RWPE2 (cell line): Measurements from ENCODE around the gene RPTOR.

Experiments used
- ATAC-seq: fragments of 200-7000 bp; cut with Tn5 transposase; 3 replicates; pipeline ENCODE4 v1.9.1; 2021; ENCODE audit warnings: low read depth
- DNase-seq: peaks from one replicate; pipeline ENCODE4 v3.0.0-alpha.2; 2020; ENCODE audit warnings: low spot score
- H3K27ac ChIP-seq: fragments of 450-650 bp; 2 replicates; pipeline ENCODE4 v1.5.1; 2017; ENCODE audit warnings: mild to moderate bottlenecking; ENCODE audit not compliant: poor library complexity, severe bottlenecking
- H3K27me3 ChIP-seq: fragments of 250-450 bp; sonication (Bioruptor Pico); 2 replicates; pipeline ENCODE4 v1.5.1; 2021; ENCODE audit warnings: mild to moderate bottlenecking, moderate library complexity; ENCODE audit not compliant: insufficient read depth, poor library complexity, severe bottlenecking
- H3K36me3 ChIP-seq: fragments of 250-450 bp; sonication (Bioruptor Pico); 2 replicates; pipeline ENCODE4 v1.5.1; 2020; ENCODE audit warnings: low read depth, mild to moderate bottlenecking, moderate library complexity
- H3K4me1 ChIP-seq: fragments of 250-450 bp; sonication (Bioruptor Pico); 2 replicates; pipeline ENCODE4 v1.5.1; 2021; ENCODE audit warnings: mild to moderate bottlenecking, moderate library complexity; ENCODE audit not compliant: insufficient read depth, poor library complexity, severe bottlenecking
- H3K4me3 ChIP-seq: fragments of 250-450 bp; sonication (Bioruptor Pico); 2 replicates; pipeline ENCODE4 v1.5.1; 2021; ENCODE audit warnings: mild to moderate bottlenecking, moderate library complexity; ENCODE audit not compliant: severe bottlenecking
- H3K9me3 ChIP-seq: fragments of 250-450 bp; sonication (Bioruptor Pico); 2 replicates; pipeline ENCODE4 v1.5.1; 2021; ENCODE audit warnings: mild to moderate bottlenecking, moderate library complexity; ENCODE audit not compliant: severe bottlenecking
- TF ChIP-seq, protein P1 (sequence below): fragments of 450-650 bp; IDR thresholded peaks from one replicate; pipeline ENCODE4 v1.5.1; 2017; ENCODE audit warnings: mild to moderate bottlenecking, moderate library complexity; ENCODE audit not compliant: poor library complexity, severe bottlenecking

RPTOR gene

GRCh38 chr17:80712089-80712488 lies 167.5 kb downstream of the RPTOR start:
- no peaks in the 10 kb centered on the region for H3K27me3 ChIP-seq
- DNase-seq (no peak), ATAC-seq (no peak)
- H3K27ac ChIP-seq, result no peak overlapping the region
- H3K4me3 ChIP-seq, result no peak overlapping the region
- TF ChIP-seq, protein P1, sequence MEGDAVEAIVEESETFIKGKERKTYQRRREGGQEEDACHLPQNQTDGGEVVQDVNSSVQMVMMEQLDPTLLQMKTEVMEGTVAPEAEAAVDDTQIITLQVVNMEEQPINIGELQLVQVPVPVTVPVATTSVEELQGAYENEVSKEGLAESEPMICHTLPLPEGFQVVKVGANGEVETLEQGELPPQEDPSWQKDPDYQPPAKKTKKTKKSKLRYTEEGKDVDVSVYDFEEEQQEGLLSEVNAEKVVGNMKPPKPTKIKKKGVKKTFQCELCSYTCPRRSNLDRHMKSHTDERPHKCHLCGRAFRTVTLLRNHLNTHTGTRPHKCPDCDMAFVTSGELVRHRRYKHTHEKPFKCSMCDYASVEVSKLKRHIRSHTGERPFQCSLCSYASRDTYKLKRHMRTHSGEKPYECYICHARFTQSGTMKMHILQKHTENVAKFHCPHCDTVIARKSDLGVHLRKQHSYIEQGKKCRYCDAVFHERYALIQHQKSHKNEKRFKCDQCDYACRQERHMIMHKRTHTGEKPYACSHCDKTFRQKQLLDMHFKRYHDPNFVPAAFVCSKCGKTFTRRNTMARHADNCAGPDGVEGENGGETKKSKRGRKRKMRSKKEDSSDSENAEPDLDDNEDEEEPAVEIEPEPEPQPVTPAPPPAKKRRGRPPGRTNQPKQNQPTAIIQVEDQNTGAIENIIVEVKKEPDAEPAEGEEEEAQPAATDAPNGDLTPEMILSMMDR, result no peak
- H3K9me3 ChIP-seq, result peaks cover 2% of the 10 kb centered on the region
- H3K36me3 ChIP-seq, result peaks cover 8% of the 10 kb centered on the region
- no peaks in the 10 kb centered on the region for H3K4me1 ChIP-seq

GRCh38 chr17:80712606-80713005 lies 168.0 kb downstream of the RPTOR start:
- ATAC-seq (no peak), DNase-seq (no peak)
- no peaks in the 10 kb centered on the region for H3K27me3 ChIP-seq
- no peak overlapping the region for H3K4me3 ChIP-seq
- peaks cover 8% of the 10 kb centered on the region for H3K36me3 ChIP-seq
- TF ChIP-seq, protein P1, result no peak
- H3K27ac ChIP-seq, result no peak overlapping the region
- no peaks in the 10 kb centered on the region for H3K4me1 ChIP-seq
- H3K9me3 ChIP-seq, result peaks cover 2% of the 10 kb centered on the region

DNA sequence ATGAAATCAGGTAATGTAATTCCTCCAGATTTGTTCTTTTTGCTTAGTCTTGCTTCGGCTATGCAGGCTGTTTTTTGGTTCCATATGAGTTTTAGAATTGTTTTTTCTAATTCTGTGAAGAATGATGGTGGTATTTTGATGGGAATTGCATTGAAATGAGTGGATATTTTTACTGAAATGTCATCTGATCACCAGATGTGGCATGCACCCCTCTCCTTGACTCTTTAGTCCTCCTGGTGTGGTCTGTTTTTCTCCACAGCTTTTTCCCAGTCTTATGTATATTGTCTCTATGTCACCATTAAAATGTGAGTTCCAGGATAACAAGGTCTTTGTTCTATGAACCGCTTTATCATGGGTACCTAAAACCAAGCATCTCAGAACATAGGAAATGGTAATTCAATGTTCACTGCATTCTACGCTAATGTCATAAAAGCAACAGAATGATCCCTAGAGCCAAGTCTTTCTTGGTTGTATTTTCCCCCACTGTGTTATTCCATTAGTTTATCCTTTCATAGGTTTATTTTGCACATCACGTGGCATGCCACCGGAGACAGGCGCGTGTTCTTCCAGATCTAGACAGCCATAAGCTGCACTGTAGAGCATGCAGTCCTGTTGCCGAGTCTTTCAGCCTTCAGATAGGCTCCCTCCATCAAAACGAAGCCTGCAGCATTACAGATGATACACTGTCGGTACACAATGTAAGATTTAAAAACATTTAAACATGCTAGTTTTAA lies 172.5 kb downstream of the RPTOR start:
- no peak overlapping the region for H3K27ac ChIP-seq

DNA sequence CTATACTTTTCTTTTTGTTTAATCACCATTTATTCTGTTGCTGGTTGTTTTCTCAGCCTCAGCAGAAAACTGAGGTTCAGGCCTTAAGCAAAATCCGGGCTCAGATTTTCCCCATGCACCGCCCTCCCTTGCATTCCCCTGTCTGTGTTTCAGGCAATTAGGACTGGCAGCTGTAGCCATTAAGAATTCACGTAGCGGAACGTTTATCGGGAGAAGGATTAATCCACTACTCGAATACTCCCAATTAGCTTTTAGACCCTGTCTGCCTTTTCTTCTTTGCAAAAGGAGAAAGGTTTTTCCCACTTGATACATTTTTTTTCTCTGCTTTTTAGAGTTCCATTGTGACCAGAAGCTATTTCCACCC lies 173.1 kb downstream of the RPTOR start:
- peaks cover 25% of the 10 kb centered on the region for H3K4me1 ChIP-seq
- TF ChIP-seq, protein P1, result no peak
- peaks cover 5% of the 10 kb centered on the region for H3K36me3 ChIP-seq
- DNase-seq (no peak), ATAC-seq (no peak)
- H3K4me3 ChIP-seq, result no peak overlapping the region
- no peaks in the 10 kb centered on the region for H3K27me3 ChIP-seq
- H3K27ac ChIP-seq, result no peak overlapping the region
- peaks cover 2% of the 10 kb centered on the region for H3K9me3 ChIP-seq

More for the DNA sequence above, 172.5 kb downstream of the RPTOR start:
- TF ChIP-seq, protein P1, result no peak
- Histone ChIP-seq H3K27me3 (no peaks in the 10 kb centered on the region), H3K4me1 (peaks cover 21% of the 10 kb centered on the region), H3K4me3 (no peak overlapping the region), H3K9me3 (peaks cover 2% of the 10 kb centered on the region), H3K36me3 (peaks cover 5% of the 10 kb centered on the region)
- ATAC-seq, result no peak
- DNase-seq, result no peak

GRCh38 chr17:80718428-80718827 lies 173.8 kb downstream of the RPTOR start:
- Histone ChIP-seq H3K36me3 (peaks cover 7% of the 10 kb centered on the region), H3K27ac (no peak overlapping the region), H3K27me3 (no peaks in the 10 kb centered on the region), H3K9me3 (peaks cover 2% of the 10 kb centered on the region), H3K4me1 (peaks cover 33% of the 10 kb centered on the region), H3K4me3 (no peak overlapping the region)
- ATAC-seq (no peak), DNase-seq (no peak)
- TF ChIP-seq, protein P1, result no peak
